Esophagus squamous epithelium (tissue), 5 donors: ENCODE results near the gene WNT1. TPM values are rescaled to one million over a fixed set of nuclear protein-coding genes. Genes with fewer than 3 reads are reported as not detected.

Source experiments
- DNase-seq: peaks from one replicate; lab custom pipeline; 2025; lab: John Stamatoyannopoulos, UW
- H3K27ac ChIP-seq, 4 donors: fragments of 200-600 bp; sonication (generic); one replicate each; pipeline ENCODE4 v1.5.1; 2016 to 2019; ENCODE audit warnings: mild to moderate bottlenecking in 1 of 4
- H3K27me3 ChIP-seq, 4 donors: fragments of 200-600 bp; sonication (generic); 1 replicate in 3 of 4; 2 replicates in 1 of 4; pipeline versions ENCODE4 v1.5.1 to v1.6.0; 2017 to 2021; ENCODE audit warnings: antibody characterized with exemption in 1 of 4
- H3K36me3 ChIP-seq, 3 donors: fragments of 200-600 bp; sonication (generic); one replicate each; pipeline ENCODE4 v1.5.1; 2016 to 2019
- H3K4me1 ChIP-seq, 3 donors: fragments of 200-600 bp; sonication (generic); one replicate each; pipeline ENCODE4 v1.5.1; 2017 to 2019
- H3K4me3 ChIP-seq, 4 donors: fragments of 200-600 bp; sonication (generic); 1 replicate in 3 of 4; 2 replicates in 1 of 4; pipeline ENCODE4 v1.5.1; 2016 to 2019; ENCODE audit warnings: mild to moderate bottlenecking in 2 of 4, moderate library complexity in 1 of 4
- H3K9me3 ChIP-seq, 3 donors: fragments of 200-600 bp; sonication (generic); one replicate each; pipeline ENCODE4 v1.5.1; 2016 to 2019
- CTCF ChIP-seq, 6 experiments: fragments of 450-650 bp in 4 of 6; fragments of 200-600 bp in 2 of 6; sonication (generic) in 2 of 6; IDR thresholded peaks; one replicate each; pipeline ENCODE4 v1.5.1; 2016 to 2019; ENCODE audit warnings: antibody characterized with exemption in 6 of 6, mild to moderate bottlenecking in 4 of 6, moderate library complexity in 4 of 6
- POLR2A ChIP-seq, 4 donors: fragments of 450-650 bp; IDR thresholded peaks; one replicate each; pipeline ENCODE4 v1.6.1; 2017; ENCODE audit warnings: antibody characterized with exemption in 4 of 4, mild to moderate bottlenecking in 4 of 4, moderate library complexity in 3 of 4
- WGBS, 2 donors: methylation state at CpG; one replicate each; pipeline ENCODE4 v1.1.5; 2018; 5-methylcytosine and 5-hydroxymethylcytosine counted together
- intact Hi-C: fragments of 100-400 bp; cut with DNase I; formaldehyde crosslinking; loops from one replicate; pipeline ENCODE4 v1.15.0; 2022
- total RNA-seq, 4 donors: library from RNA; depleted of rRNA; stranded (reverse); fragments of >200 nt; gene quantifications; one replicate each; pipeline ENCODE4 v1.1.0, GENCODE V29; 2016
- donor health status: DM: yes; HTN: yes; CAD: no.

The WNT1 gene
- total RNA-seq, 4 donors from 2014 or later, result 0.41 TPM; not detected in 3

GRCh38 chr12:49008943-49009342, 30.8 kb downstream of the WNT1 start:
- 94 to 100% methylated on average over 1 of the region's 1 CpG for WGBS, 2 donors
- Histone ChIP-seq H3K27ac (no peak overlapping the region), H3K4me1 (no peaks in the 10 kb centered on the region), H3K27me3 (peaks cover 0 to 2% (median 0%) of the 10 kb centered on the region in 4 donors), H3K36me3 (peaks cover 9 to 87% (median 17%) of the 10 kb centered on the region in 3 donors), H3K9me3 (no peaks in the 10 kb centered on the region), H3K4me3 (no peak overlapping the region)
- intact Hi-C loops, result no loop called here
- no peak for DNase-seq
- TF ChIP-seq POLR2A (IDR thresholded peaks at IDR 0.05), result no peak

- 89 to 100% methylated on average over 3 of the region's 3 CpGs for WGBS, 2 donors
- peaks cover 3 to 75% (median 14%) of the 10 kb centered on the region in 3 donors for H3K36me3 ChIP-seq
- TF ChIP-seq CTCF (IDR thresholded peaks at IDR 0.05), result no peak
- no peak for TF ChIP-seq POLR2A (IDR thresholded peaks at IDR 0.05)
Observed at GRCh38 chr12:49010092-49010668, 32.1 kb downstream of the WNT1 start.

GRCh38 chr12:49012739-49013138, 34.6 kb downstream of the WNT1 start:
- Histone ChIP-seq H3K27ac (no peak overlapping the region), H3K36me3 (peaks cover 3 to 54% (median 14%) of the 10 kb centered on the region in 3 donors), H3K9me3 (no peaks in the 10 kb centered on the region), H3K4me1 (peaks cover 5 to 13% (median 6%) of the 10 kb centered on the region in 3 donors), H3K27me3 (no peaks in the 10 kb centered on the region), H3K4me3 (no peak overlapping the region)
- intact Hi-C loops, result no loop called here
- TF ChIP-seq POLR2A (IDR thresholded peaks at IDR 0.05) (no peak), CTCF (IDR thresholded peaks at IDR 0.05) (no peak)
- DNase-seq, result no peak

More at GRCh38 chr12:49010092-49010668, 32.1 kb downstream of the WNT1 start:
- no peak for DNase-seq
- no peaks in the 10 kb centered on the region for H3K27me3 ChIP-seq
- H3K4me3 ChIP-seq, result no peak overlapping the region
- intact Hi-C loops, result no loop called here
- H3K27ac ChIP-seq, result no peak overlapping the region
- no peaks in the 10 kb centered on the region for H3K4me1 ChIP-seq
- no peaks in the 10 kb centered on the region for H3K9me3 ChIP-seq

- intact Hi-C loops, result no loop called here
- no peak for DNase-seq
- Histone ChIP-seq H3K4me1 (peaks cover 8 to 17% (median 8%) of the 10 kb centered on the region in 3 donors), H3K27me3 (no peaks in the 10 kb centered on the region), H3K36me3 (peaks cover 3 to 48% (median 14%) of the 10 kb centered on the region in 3 donors), H3K9me3 (no peaks in the 10 kb centered on the region), H3K4me3 (no peak overlapping the region), H3K27ac (no peak overlapping the region)
- no peak for TF ChIP-seq CTCF (IDR thresholded peaks at IDR 0.05)
- TF ChIP-seq POLR2A (IDR thresholded peaks at IDR 0.05), result no peak
- 89 to 94% methylated on average over 3 of the region's 3 CpGs for WGBS, 2 donors
Observed at GRCh38 chr12:49013428-49013827, 35.3 kb downstream of the WNT1 start.

GRCh38 chr12:49014547-49014946, 36.4 kb downstream of the WNT1 start:
- DNase-seq, result no peak
- no peak overlapping the region for H3K27ac ChIP-seq
- H3K4me3 ChIP-seq, result no peak overlapping the region
- H3K9me3 ChIP-seq, result no peaks in the 10 kb centered on the region
- H3K27me3 ChIP-seq, result no peaks in the 10 kb centered on the region
- 43 to 50% methylated on average over 1 of the region's 1 CpG for WGBS, 2 donors
- intact Hi-C loops, result no loop called here
- peaks cover 3 to 36% (median 14%) of the 10 kb centered on the region in 3 donors for H3K36me3 ChIP-seq
- H3K4me1 ChIP-seq, result peaks cover 8 to 23% (median 15%) of the 10 kb centered on the region in 3 donors
- TF ChIP-seq CTCF (IDR thresholded peaks at IDR 0.05) (no peak), POLR2A (IDR thresholded peaks at IDR 0.05) (no peak)
